C4-2B (cell line): Measurements from ENCODE around the gene ADGRB3.

Experiments
- H3K27ac ChIP-seq: fragments of 450-650 bp; 2 replicates; pipeline ENCODE4 v1.5.1; 2017
- ZFX ChIP-seq: fragments of 450-650 bp; IDR thresholded peaks from 2 replicates; pipeline ENCODE4 v1.6.1; 2017
- TF ChIP-seq, protein P1 (sequence below): fragments of 450-650 bp; conservative IDR thresholded peaks from 2 replicates; pipeline ENCODE4 v1.5.1; 2017; ENCODE audit warnings: mild to moderate bottlenecking

Gene ADGRB3

GRCh38 chr6:68716620-68717019 is 81.5 kb downstream of the ADGRB3 start:
- TF ChIP-seq, protein P1, sequence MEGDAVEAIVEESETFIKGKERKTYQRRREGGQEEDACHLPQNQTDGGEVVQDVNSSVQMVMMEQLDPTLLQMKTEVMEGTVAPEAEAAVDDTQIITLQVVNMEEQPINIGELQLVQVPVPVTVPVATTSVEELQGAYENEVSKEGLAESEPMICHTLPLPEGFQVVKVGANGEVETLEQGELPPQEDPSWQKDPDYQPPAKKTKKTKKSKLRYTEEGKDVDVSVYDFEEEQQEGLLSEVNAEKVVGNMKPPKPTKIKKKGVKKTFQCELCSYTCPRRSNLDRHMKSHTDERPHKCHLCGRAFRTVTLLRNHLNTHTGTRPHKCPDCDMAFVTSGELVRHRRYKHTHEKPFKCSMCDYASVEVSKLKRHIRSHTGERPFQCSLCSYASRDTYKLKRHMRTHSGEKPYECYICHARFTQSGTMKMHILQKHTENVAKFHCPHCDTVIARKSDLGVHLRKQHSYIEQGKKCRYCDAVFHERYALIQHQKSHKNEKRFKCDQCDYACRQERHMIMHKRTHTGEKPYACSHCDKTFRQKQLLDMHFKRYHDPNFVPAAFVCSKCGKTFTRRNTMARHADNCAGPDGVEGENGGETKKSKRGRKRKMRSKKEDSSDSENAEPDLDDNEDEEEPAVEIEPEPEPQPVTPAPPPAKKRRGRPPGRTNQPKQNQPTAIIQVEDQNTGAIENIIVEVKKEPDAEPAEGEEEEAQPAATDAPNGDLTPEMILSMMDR, result no peak
- TF ChIP-seq ZFX, result no peak
- H3K27ac ChIP-seq, result no peak overlapping the region

DNA sequence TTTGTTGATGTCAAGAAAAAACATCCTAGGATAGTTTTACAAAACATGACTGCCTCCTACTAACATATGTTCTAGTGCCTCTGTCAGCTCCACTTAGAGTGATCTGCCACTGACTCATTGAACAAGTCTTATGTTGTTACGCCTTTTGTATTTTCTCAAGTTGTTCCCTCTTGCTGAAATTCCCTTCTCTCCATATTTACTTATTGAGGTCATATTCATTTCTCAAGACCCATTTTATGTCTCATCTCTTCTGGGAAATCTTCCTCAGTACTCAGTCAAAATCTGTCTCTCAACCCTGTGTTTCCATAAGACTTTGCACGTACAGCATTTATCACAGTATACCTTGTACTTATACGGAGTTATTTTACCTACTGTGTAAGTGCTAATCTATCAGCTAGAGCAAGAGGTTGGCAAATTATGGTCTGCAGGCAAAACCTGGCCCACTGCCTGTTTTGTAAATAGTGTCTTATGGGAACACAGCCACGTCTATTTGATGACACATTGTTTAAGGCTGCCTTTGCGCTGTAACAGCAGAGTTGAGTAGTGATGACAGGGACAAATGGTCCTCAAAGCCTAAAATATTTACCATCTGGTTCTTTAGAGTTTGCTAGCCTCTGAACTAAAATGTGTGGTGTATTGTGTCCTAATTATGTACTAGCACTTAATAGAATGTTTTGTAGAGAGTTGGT is 83.4 kb downstream of the ADGRB3 start:
- TF ChIP-seq, protein P1, result no peak
- no peak for TF ChIP-seq ZFX
- H3K27ac ChIP-seq, result no peak overlapping the region

DNA sequence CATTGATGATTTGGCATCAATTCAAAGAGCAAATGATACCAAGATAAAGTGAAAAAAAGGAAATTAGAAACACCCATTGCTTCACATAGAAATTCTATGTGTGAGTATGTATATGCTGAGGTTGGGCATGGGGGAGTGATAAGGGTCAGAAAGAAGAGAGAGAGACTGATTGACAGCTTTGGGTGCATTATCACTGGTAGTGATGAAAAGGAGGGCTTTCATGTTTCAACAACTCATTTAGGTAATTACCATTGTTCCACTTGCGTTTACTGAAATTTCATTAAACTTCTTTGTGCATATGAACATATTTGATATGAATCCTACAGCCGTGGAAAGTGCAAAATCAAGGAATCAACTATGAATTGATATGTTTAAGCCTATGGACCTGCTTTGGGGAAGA is 84.7 kb downstream of the ADGRB3 start:
- H3K27ac ChIP-seq, result no peak overlapping the region
- TF ChIP-seq, protein P1, result no peak
- no peak for TF ChIP-seq ZFX

- no peak overlapping the region for H3K27ac ChIP-seq
- TF ChIP-seq, protein P1, result no peak
- TF ChIP-seq ZFX, result no peak
These were observed 87.9 kb downstream of the ADGRB3 start for GRCh38 chr6:68722891-68723527.

GRCh38 chr6:68724060-68724459 is 89.0 kb downstream of the ADGRB3 start:
- no peak for TF ChIP-seq ZFX
- TF ChIP-seq, protein P1, result no peak
- H3K27ac ChIP-seq, result no peak overlapping the region

- no peak for TF ChIP-seq ZFX
- TF ChIP-seq, protein P1, result no peak
- no peak overlapping the region for H3K27ac ChIP-seq
These were observed 91.3 kb downstream of the ADGRB3 start for GRCh38 chr6:68726337-68726736.

DNA sequence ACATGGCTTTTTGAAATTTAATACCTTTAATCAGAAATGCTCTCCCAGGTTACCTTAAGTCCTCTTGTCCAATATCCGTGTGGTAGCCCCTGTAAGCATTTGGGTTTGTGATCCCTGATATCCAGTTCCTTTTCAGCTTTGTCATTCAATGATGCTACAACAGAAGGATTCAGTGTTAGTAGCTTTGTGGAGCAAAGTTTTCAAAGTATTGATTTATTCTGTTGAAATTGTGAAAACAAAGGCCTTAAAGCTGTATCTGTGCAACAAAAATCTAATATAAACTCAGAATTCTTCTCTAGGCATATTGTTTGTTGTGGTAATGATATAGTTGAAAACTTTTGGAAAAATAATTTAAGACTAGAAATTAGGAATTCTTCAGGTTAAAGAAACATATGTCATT is 91.9 kb downstream of the ADGRB3 start:
- H3K27ac ChIP-seq, result no peak overlapping the region
- TF ChIP-seq ZFX, result no peak
- TF ChIP-seq, protein P1, result no peak
